ENCODE measurements around the gene IGFBP4.
"Not testable (repeated sequence)": the region's sequence is repeated elsewhere in the genome, so short reads cannot be mapped to it uniquely, and the experiment has no call there.

GRCh38 chr17:40409540-40409939 lies 33.7 kb upstream of the IGFBP4 start:
- not testable (repeated sequence) for TF ChIP-seq CTCF (IDR thresholded peaks at IDR 0.05); ZFX (IDR thresholded peaks at IDR 0.05; ENCODE audit: borderline replicate concordance)
